ENCODE data around the gene ROR2. TPM values are rescaled to one million over a fixed set of nuclear protein-coding genes. Genes with fewer than 3 reads are reported as not detected.

The ROR2 gene
- total and polyA plus RNA-seq, 5 donors from 2014 or later, result 0.12 TPM; not detected in 4

GRCh38 chr9:91845879-91846278 lies 104.1 kb downstream of the ROR2 start:
- Histone ChIP-seq H3K9me3 (ENCODE audit: control insufficient read depth in 2 of 2, low read length in 2 of 2) (no peaks in the 10 kb centered on the region), H3K4me3 (ENCODE audit: low read depth, low read length) (no peak overlapping the region), H3K27me3 (ENCODE audit: control insufficient read depth, insufficient read depth, low read length) (no peaks in the 10 kb centered on the region), H3K27ac (ENCODE audit: insufficient read depth, low read length, poor library complexity, severe bottlenecking) (no peak overlapping the region), H3K36me3 (ENCODE audit: control insufficient read depth, insufficient read depth, low read length) (no peaks in the 10 kb centered on the region), H3K4me1 (ENCODE audit: control insufficient read depth, insufficient read depth, low read length, poor library complexity, severe bottlenecking) (no peaks in the 10 kb centered on the region)
- DNase-seq (no peak), ATAC-seq (ENCODE audit: low read depth in 2 of 2) (no peak)
- Mint-ChIP-seq H3K4me1 (peaks cover 0 to 5% (median 2%) of the 10 kb centered on the region in 4 donors), H3K9me3 (no peaks in the 10 kb centered on the region), H3K36me3 (no peaks in the 10 kb centered on the region), H3K4me3 (no peak overlapping the region), H3K27me3 (peaks cover 31% of the 10 kb centered on the region), H3K27ac (no peak overlapping the region)

- no peaks in the 10 kb centered on the region for H3K36me3 Mint-ChIP-seq
- no peaks in the 10 kb centered on the region for H3K36me3 ChIP-seq (ENCODE audit: control insufficient read depth, insufficient read depth, low read length)
- H3K9me3 Mint-ChIP-seq, result no peaks in the 10 kb centered on the region
- no peaks in the 10 kb centered on the region for H3K27me3 ChIP-seq (ENCODE audit: control insufficient read depth, insufficient read depth, low read length)
- ATAC-seq (ENCODE audit: low read depth in 2 of 2), result no peak
- no peak for DNase-seq
- H3K27ac Mint-ChIP-seq, result no peak overlapping the region
- H3K4me3 ChIP-seq (ENCODE audit: low read depth, low read length), result no peak overlapping the region
- H3K4me3 Mint-ChIP-seq, result no peak overlapping the region
- H3K4me1 Mint-ChIP-seq, result peaks cover 0 to 5% (median 3%) of the 10 kb centered on the region in 4 donors
- no peak overlapping the region for H3K27ac ChIP-seq (ENCODE audit: insufficient read depth, low read length, poor library complexity, severe bottlenecking)
- H3K27me3 Mint-ChIP-seq, result peaks cover 31% of the 10 kb centered on the region
- H3K9me3 ChIP-seq (ENCODE audit: control insufficient read depth in 2 of 2, low read length in 2 of 2), result no peaks in the 10 kb centered on the region
- H3K4me1 ChIP-seq (ENCODE audit: control insufficient read depth, insufficient read depth, low read length, poor library complexity, severe bottlenecking), result no peaks in the 10 kb centered on the region
These were observed 105.2 kb downstream of the ROR2 start for GRCh38 chr9:91844701-91845291.

- Mint-ChIP-seq H3K27ac (no peak overlapping the region), H3K36me3 (no peaks in the 10 kb centered on the region), H3K27me3 (peaks cover 31% of the 10 kb centered on the region), H3K4me1 (peaks cover 0 to 5% (median 3%) of the 10 kb centered on the region in 4 donors), H3K9me3 (no peaks in the 10 kb centered on the region), H3K4me3 (no peak overlapping the region)
- H3K9me3 ChIP-seq (ENCODE audit: control insufficient read depth in 2 of 2, low read length in 2 of 2), result no peaks in the 10 kb centered on the region
- no peak overlapping the region for H3K27ac ChIP-seq (ENCODE audit: insufficient read depth, low read length, poor library complexity, severe bottlenecking)
- no peaks in the 10 kb centered on the region for H3K36me3 ChIP-seq (ENCODE audit: control insufficient read depth, insufficient read depth, low read length)
- ATAC-seq (ENCODE audit: low read depth in 2 of 2) (peak in 1 of 2 donors; percentile 33), DNase-seq (no peak)
- no peak overlapping the region for H3K4me3 ChIP-seq (ENCODE audit: low read depth, low read length)
- H3K27me3 ChIP-seq (ENCODE audit: control insufficient read depth, insufficient read depth, low read length), result no peaks in the 10 kb centered on the region
- no peaks in the 10 kb centered on the region for H3K4me1 ChIP-seq (ENCODE audit: control insufficient read depth, insufficient read depth, low read length, poor library complexity, severe bottlenecking)
These were observed 105.8 kb downstream of the ROR2 start for GRCh38 chr9:91844190-91844589.

GRCh38 chr9:91843623-91844148 lies 106.3 kb downstream of the ROR2 start:
- H3K27ac ChIP-seq (ENCODE audit: insufficient read depth, low read length, poor library complexity, severe bottlenecking), result no peak overlapping the region
- Mint-ChIP-seq H3K27me3 (peaks cover 31% of the 10 kb centered on the region), H3K4me3 (no peak overlapping the region), H3K36me3 (no peaks in the 10 kb centered on the region), H3K9me3 (no peaks in the 10 kb centered on the region), H3K27ac (no peak overlapping the region), H3K4me1 (peaks cover 0 to 5% (median 3%) of the 10 kb centered on the region in 4 donors)
- DNase-seq (no peak), ATAC-seq (ENCODE audit: low read depth in 2 of 2) (no peak)
- no peaks in the 10 kb centered on the region for H3K4me1 ChIP-seq (ENCODE audit: control insufficient read depth, insufficient read depth, low read length, poor library complexity, severe bottlenecking)
- H3K36me3 ChIP-seq (ENCODE audit: control insufficient read depth, insufficient read depth, low read length), result no peaks in the 10 kb centered on the region
- H3K27me3 ChIP-seq (ENCODE audit: control insufficient read depth, insufficient read depth, low read length), result no peaks in the 10 kb centered on the region
- H3K4me3 ChIP-seq (ENCODE audit: low read depth, low read length), result no peak overlapping the region
- H3K9me3 ChIP-seq (ENCODE audit: control insufficient read depth in 2 of 2, low read length in 2 of 2), result no peaks in the 10 kb centered on the region

GRCh38 chr9:91843093-91843492 lies 106.9 kb downstream of the ROR2 start:
- Histone ChIP-seq H3K27ac (ENCODE audit: insufficient read depth, low read length, poor library complexity, severe bottlenecking) (no peak overlapping the region), H3K27me3 (ENCODE audit: control insufficient read depth, insufficient read depth, low read length) (no peaks in the 10 kb centered on the region), H3K9me3 (ENCODE audit: control insufficient read depth in 2 of 2, low read length in 2 of 2) (no peaks in the 10 kb centered on the region), H3K4me1 (ENCODE audit: control insufficient read depth, insufficient read depth, low read length, poor library complexity, severe bottlenecking) (no peaks in the 10 kb centered on the region), H3K4me3 (ENCODE audit: low read depth, low read length) (no peak overlapping the region), H3K36me3 (ENCODE audit: control insufficient read depth, insufficient read depth, low read length) (no peaks in the 10 kb centered on the region)
- Mint-ChIP-seq H3K27me3 (peaks cover 30% of the 10 kb centered on the region), H3K36me3 (no peaks in the 10 kb centered on the region), H3K27ac (no peak overlapping the region), H3K4me1 (peaks cover 0 to 5% (median 3%) of the 10 kb centered on the region in 4 donors), H3K9me3 (no peaks in the 10 kb centered on the region), H3K4me3 (no peak overlapping the region)
- DNase-seq (no peak), ATAC-seq (ENCODE audit: low read depth in 2 of 2) (no peak)

GRCh38 chr9:91842358-91843049 lies 107.5 kb downstream of the ROR2 start:
- DNase-seq, result no peak
- Mint-ChIP-seq H3K27me3 (peaks cover 26% of the 10 kb centered on the region), H3K27ac (no peak overlapping the region), H3K4me1 (peaks cover 0 to 4% (median 1%) of the 10 kb centered on the region in 4 donors), H3K9me3 (no peaks in the 10 kb centered on the region), H3K4me3 (no peak overlapping the region), H3K36me3 (no peaks in the 10 kb centered on the region)
- Histone ChIP-seq H3K4me1 (ENCODE audit: control insufficient read depth, insufficient read depth, low read length, poor library complexity, severe bottlenecking) (no peaks in the 10 kb centered on the region), H3K27me3 (ENCODE audit: control insufficient read depth, insufficient read depth, low read length) (no peaks in the 10 kb centered on the region), H3K9me3 (ENCODE audit: control insufficient read depth in 2 of 2, low read length in 2 of 2) (no peaks in the 10 kb centered on the region), H3K27ac (ENCODE audit: insufficient read depth, low read length, poor library complexity, severe bottlenecking) (no peak overlapping the region), H3K4me3 (ENCODE audit: low read depth, low read length) (no peak overlapping the region), H3K36me3 (ENCODE audit: control insufficient read depth, insufficient read depth, low read length) (no peaks in the 10 kb centered on the region)
- ATAC-seq (ENCODE audit: low read depth in 2 of 2), result no peak

- H3K9me3 Mint-ChIP-seq, result no peaks in the 10 kb centered on the region
- no peak overlapping the region for H3K27ac Mint-ChIP-seq
- H3K27me3 Mint-ChIP-seq, result peaks cover 26% of the 10 kb centered on the region
- ATAC-seq (ENCODE audit: low read depth in 2 of 2) (no peak), DNase-seq (no peak)
- no peaks in the 10 kb centered on the region for H3K27me3 ChIP-seq (ENCODE audit: control insufficient read depth, insufficient read depth, low read length)
- no peak overlapping the region for H3K4me3 ChIP-seq (ENCODE audit: low read depth, low read length)
- no peak overlapping the region for H3K4me3 Mint-ChIP-seq
- no peaks in the 10 kb centered on the region for H3K36me3 ChIP-seq (ENCODE audit: control insufficient read depth, insufficient read depth, low read length)
- no peak overlapping the region for H3K27ac ChIP-seq (ENCODE audit: insufficient read depth, low read length, poor library complexity, severe bottlenecking)
- H3K36me3 Mint-ChIP-seq, result no peaks in the 10 kb centered on the region
- H3K4me1 ChIP-seq (ENCODE audit: control insufficient read depth, insufficient read depth, low read length, poor library complexity, severe bottlenecking), result no peaks in the 10 kb centered on the region
- peaks cover 0 to 4% (median 0%) of the 10 kb centered on the region in 4 donors for H3K4me1 Mint-ChIP-seq
- no peaks in the 10 kb centered on the region for H3K9me3 ChIP-seq (ENCODE audit: control insufficient read depth in 2 of 2, low read length in 2 of 2)
These were observed 108.4 kb downstream of the ROR2 start for GRCh38 chr9:91841591-91841990.

GRCh38 chr9:91840882-91841281 lies 109.1 kb downstream of the ROR2 start:
- Histone ChIP-seq H3K4me3 (ENCODE audit: low read depth, low read length) (no peak overlapping the region), H3K4me1 (ENCODE audit: control insufficient read depth, insufficient read depth, low read length, poor library complexity, severe bottlenecking) (no peaks in the 10 kb centered on the region), H3K9me3 (ENCODE audit: control insufficient read depth in 2 of 2, low read length in 2 of 2) (no peaks in the 10 kb centered on the region), H3K27ac (ENCODE audit: insufficient read depth, low read length, poor library complexity, severe bottlenecking) (no peak overlapping the region), H3K27me3 (ENCODE audit: control insufficient read depth, insufficient read depth, low read length) (no peaks in the 10 kb centered on the region), H3K36me3 (ENCODE audit: control insufficient read depth, insufficient read depth, low read length) (no peaks in the 10 kb centered on the region)
- Mint-ChIP-seq H3K4me3 (no peak overlapping the region), H3K9me3 (no peaks in the 10 kb centered on the region), H3K36me3 (no peaks in the 10 kb centered on the region), H3K27me3 (peaks cover 26% of the 10 kb centered on the region), H3K27ac (no peak overlapping the region), H3K4me1 (peaks cover 0 to 4% (median 0%) of the 10 kb centered on the region in 4 donors)
- no peak for DNase-seq
- no peak for ATAC-seq (ENCODE audit: low read depth in 2 of 2)

Measured in CD4-positive, CD25-positive, alpha-beta regulatory T cell (primary cell).